Adipose tissue (tissue), 3 donors: ENCODE data around the gene DOK7. TPM values are rescaled to one million over a fixed set of nuclear protein-coding genes. Genes with fewer than 3 reads are reported as not detected.

ENCODE experiments used
- H3K27ac ChIP-seq: one replicate; pipeline ENCODE4 v1.5.1; 2013; ENCODE audit warnings: low read depth, low read length
- WGBS, 3 donors: extraction: QIAGEN DNeasy Blood & Tissue Kit; methylation state at CpG; one replicate each; pipeline ENCODE4 v1.1.7; 2013; 5-methylcytosine and 5-hydroxymethylcytosine counted together
- polyA plus RNA-seq, 3 donors: library from polyadenylated mRNA; stranded (reverse); fragments of 200-250 nt; gene quantifications; one replicate each; pipeline ENCODE4 v1.2.3, GENCODE V29; 2013
- donor health status: healthy with polysubstance abuse.
- donor health status: Bipolar disorder and iron deficiency.
- donor health status: healthy.

The DOK7 gene
- polyA plus RNA-seq, 3 donors: 0.11 to 2.1 (median 0.18) TPM

- WGBS, 3 donors: 83 to 89% (median 85%) methylated on average over 11 of the region's 11 CpGs
- no peak overlapping the region for H3K27ac ChIP-seq
Observed at GRCh38 chr4:3520276-3520675, 57.2 kb downstream of the DOK7 start.

- WGBS, 3 donors: 92 to 95% (median 93%) methylated on average over 31 of the region's 31 CpGs
Observed at GRCh38 chr4:3520796-3521600, 57.9 kb downstream of the DOK7 start.

GRCh38 chr4:3521621-3522325 is 58.7 kb downstream of the DOK7 start:
- no peak overlapping the region for H3K27ac ChIP-seq
- WGBS, 3 donors: 96% methylated on average over 16 of the region's 16 CpGs

More at GRCh38 chr4:3520796-3521600, 57.9 kb downstream of the DOK7 start:
- no peak overlapping the region for H3K27ac ChIP-seq

GRCh38 chr4:3522326-3522640 is 59.2 kb downstream of the DOK7 start:
- 83 to 87% (median 86%) methylated on average over 15 of the region's 15 CpGs for WGBS, 3 donors
- H3K27ac ChIP-seq: no peak overlapping the region

DNA sequence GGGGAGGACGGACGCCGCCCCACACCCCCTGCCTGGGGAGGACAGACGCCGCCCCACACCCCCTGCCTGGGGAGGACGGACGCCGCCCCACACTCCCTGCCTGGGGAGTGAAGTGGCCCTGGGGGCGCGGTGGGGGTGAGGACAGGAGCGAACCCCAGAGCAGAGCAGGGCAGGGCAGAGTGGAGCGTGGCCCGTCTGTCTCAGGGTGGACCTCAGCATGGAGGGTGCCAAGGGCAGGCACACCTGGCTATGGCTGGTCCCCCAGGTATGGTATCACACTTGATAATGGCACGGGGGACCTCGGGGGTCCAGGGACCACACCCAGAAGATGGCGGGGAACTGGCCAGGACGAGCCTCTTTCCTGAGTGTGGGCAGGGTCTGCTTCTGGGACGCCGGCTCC is 59.5 kb downstream of the DOK7 start:
- 94 to 99% (median 96%) methylated on average over 16 to 19 of the region's 19 CpGs for WGBS, 3 donors
- no peak overlapping the region for H3K27ac ChIP-seq

- no peak overlapping the region for H3K27ac ChIP-seq
- 94 to 97% (median 97%) methylated on average over 10 of the region's 10 CpGs for WGBS, 3 donors
Observed at GRCh38 chr4:3523146-3523627, 60.1 kb downstream of the DOK7 start.

GRCh38 chr4:3523628-3524221 is 60.6 kb downstream of the DOK7 start:
- H3K27ac ChIP-seq: no peak overlapping the region
- 82 to 90% (median 86%) methylated on average over 20 to 24 of the region's 24 CpGs for WGBS, 3 donors

GRCh38 chr4:3524349-3524748 is 61.2 kb downstream of the DOK7 start:
- WGBS, 3 donors: 91 to 97% (median 97%) methylated on average over 8 of the region's 8 CpGs

DNA sequence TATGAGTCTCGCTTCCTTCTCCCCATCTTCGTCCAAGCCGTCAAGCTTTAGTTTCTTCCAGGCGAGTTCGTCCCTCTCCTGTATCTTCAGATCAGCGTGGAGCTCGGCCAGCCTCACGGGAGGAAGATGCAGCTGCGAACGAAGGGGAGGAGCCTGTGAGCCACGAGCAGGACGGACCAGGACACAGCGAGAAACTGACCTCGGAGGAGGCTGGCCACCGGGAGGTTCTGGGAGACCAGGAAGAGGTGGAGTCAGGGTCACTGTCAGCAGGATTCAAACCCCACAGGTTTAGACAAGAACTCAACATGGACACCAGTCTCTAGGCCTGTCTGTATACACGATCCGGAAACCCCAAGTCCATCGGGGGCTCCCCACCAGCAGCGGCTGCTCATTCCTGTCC is 61.8 kb downstream of the DOK7 start:
- no peak overlapping the region for H3K27ac ChIP-seq
- 78 to 84% (median 82%) methylated on average over 19 of the region's 19 CpGs for WGBS, 3 donors

More at GRCh38 chr4:3524349-3524748, 61.2 kb downstream of the DOK7 start:
- no peak overlapping the region for H3K27ac ChIP-seq

DNA sequence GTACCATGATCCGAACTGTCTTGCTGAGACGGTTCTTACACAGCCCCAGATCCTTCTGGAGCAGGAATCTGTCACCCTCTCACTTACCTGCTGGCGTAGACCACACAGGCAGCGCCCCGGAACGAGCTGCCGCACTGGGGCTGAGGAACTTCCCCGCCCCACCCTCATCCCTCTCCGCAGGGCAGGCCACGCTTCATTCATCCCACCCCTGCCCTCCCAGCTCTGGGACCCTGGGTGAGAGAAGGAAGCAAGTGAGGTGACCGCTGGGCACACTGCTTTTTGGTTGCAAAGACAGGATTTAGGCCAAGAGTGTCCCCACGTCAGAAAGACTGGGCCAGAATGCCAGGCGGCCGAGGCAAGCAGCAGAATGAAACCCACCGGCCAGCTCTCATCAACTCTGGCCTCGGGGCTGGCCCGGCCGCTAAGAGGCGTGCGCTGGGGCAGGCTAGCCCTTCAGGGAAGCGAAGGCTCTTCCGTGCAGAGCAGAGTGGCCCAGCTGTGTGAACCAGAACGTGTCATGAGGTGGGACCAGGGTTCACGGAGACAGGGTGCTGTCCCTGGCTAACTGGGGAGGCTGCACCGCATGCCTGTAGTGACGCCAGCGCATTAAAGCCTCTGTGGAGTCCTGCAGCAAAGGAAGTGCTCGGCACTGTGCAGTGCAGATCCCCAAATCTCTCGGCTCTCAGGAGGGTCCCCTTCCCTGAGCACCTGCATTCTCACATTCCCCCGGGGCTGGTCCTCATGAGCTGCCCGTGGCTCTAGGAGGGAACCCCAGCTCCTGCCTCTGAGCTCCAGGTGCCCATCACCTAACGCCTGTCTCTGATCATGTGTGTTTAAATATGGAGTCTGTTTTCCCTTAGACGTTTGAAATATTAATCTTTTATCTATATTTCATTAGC is 62.7 kb downstream of the DOK7 start:
- 87 to 91% (median 91%) methylated on average over 33 of the region's 33 CpGs for WGBS, 3 donors

DNA sequence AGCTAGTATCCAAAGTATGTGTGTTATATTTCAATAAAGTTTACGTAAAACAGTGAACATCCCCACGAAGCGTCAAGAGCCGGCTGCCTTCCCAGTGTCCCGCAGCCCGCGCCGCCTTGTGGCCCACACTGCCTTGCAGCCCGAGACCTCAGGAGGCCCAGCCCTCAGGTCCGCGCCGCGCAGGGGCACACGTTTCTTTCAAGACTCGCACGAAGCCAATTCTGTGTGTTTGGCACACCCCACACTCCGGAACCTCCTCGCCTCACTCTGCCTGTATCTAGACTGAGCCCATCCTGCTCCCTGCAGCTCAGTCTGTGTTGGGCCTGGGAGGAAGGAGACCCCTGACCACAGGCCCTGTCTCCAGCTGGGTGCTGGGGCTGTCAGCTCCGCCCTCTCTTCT is 63.4 kb downstream of the DOK7 start:
- WGBS, 3 donors: 93 to 95% (median 95%) methylated on average over 19 of the region's 19 CpGs
- H3K27ac ChIP-seq: no peak overlapping the region

More for the DNA sequence above, 62.7 kb downstream of the DOK7 start:
- H3K27ac ChIP-seq: no peak overlapping the region

- no peak overlapping the region for H3K27ac ChIP-seq
- WGBS, 3 donors: 86 to 95% (median 94%) methylated on average over 13 to 14 of the region's 14 CpGs
Observed at GRCh38 chr4:3527101-3527913, 64.2 kb downstream of the DOK7 start.

DNA sequence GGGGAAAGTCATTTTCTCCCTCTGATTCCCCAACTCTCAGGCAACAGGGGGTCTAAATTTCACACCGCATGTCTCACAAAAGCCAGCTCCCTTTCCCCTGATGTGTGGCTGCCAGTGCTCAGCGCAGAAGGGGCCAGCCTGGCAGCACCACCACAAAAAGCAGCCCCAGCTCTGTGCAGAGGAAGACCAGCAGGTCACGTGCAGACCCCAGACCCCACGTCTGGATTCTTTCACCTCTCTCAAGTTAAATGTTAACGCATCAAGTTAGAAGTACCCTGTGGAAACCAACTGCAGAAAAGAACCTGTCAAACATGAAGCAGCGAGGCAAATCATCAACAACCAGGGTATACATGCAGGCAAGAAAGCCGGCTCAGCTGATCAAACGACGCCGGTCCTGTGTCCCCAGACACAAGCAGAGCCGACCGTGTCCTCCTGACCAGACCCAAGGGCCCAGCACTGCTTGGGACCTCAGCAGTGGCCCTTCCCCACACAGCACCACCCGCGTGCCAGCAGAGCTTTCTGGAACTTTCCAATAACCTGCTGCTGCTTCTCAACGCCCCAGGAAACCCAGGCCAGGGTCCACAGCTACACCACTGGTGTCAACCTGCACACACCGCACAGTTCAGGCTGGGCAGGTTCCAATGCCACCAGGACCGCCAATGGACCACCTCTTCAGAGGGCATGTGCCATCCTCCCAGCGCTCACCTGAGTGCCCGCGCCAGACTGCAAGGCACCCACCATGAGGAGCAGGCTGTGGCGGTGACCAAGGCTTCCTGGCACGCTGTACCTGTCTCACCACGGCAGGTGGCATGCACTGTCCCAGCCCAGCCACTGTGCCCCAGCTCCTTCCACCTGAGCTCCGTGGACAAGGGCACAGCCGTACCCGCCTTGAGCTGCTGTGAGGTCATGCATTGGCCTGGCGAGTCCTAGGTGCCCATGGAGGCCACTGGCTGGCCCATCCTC is 65.1 kb downstream of the DOK7 start:
- WGBS, 3 donors: 80 to 95% (median 91%) methylated on average over 27 of the region's 27 CpGs
- no peak overlapping the region for H3K27ac ChIP-seq

GRCh38 chr4:3529363-3529762 is 66.3 kb downstream of the DOK7 start:
- 67 to 88% (median 68%) methylated on average over 12 of the region's 12 CpGs for WGBS, 3 donors
- no peak overlapping the region for H3K27ac ChIP-seq

- 84 to 91% (median 91%) methylated on average over 16 of the region's 16 CpGs for WGBS, 3 donors
- no peak overlapping the region for H3K27ac ChIP-seq
Observed at GRCh38 chr4:3530051-3530450, 66.9 kb downstream of the DOK7 start.

GRCh38 chr4:3530663-3531254 is 67.7 kb downstream of the DOK7 start:
- H3K27ac ChIP-seq: no peak overlapping the region
- WGBS, 3 donors: 68 to 85% (median 80%) methylated on average over 18 of the region's 18 CpGs
